Peyer's patch (tissue), 4 donors: ENCODE data around the gene MANF. TPM values are rescaled to one million over a fixed set of nuclear protein-coding genes. Genes with fewer than 3 reads are reported as not detected.
A peak's percentile ranks its signal among the peaks of the same experiment; 100 is the strongest.

Experiments used
- DNase-seq, 3 donors: peaks; one replicate each; pipeline ENCODE4 v3.0.0-alpha.2; 2017 to 2019
- H3K27ac ChIP-seq, 4 donors: fragments of 200-600 bp; sonication (generic); one replicate each; pipeline ENCODE4 v1.5.1; 2016 to 2019
- H3K27me3 ChIP-seq, 2 donors: fragments of 200-600 bp; sonication (generic); one replicate each; pipeline ENCODE4 v1.5.1; 2019
- H3K36me3 ChIP-seq, 3 donors: fragments of 200-600 bp; sonication (generic); one replicate each; pipeline ENCODE4 v1.5.1; 2016 to 2019
- H3K4me1 ChIP-seq, 4 donors: fragments of 200-600 bp; sonication (generic); one replicate each; pipeline ENCODE4 v1.5.1; 2016 to 2019
- H3K4me3 ChIP-seq, 4 donors: fragments of 200-600 bp; sonication (generic); 1 replicate in 3 of 4; 2 replicates in 1 of 4; pipeline ENCODE4 v1.5.1; 2016 to 2019; ENCODE audit warnings: mild to moderate bottlenecking in 1 of 4
- H3K9me3 ChIP-seq, 4 donors: fragments of 200-600 bp; sonication (generic); one replicate each; pipeline ENCODE4 v1.5.1; 2016 to 2019; ENCODE audit warnings: mild to moderate bottlenecking in 1 of 4
- POLR2A ChIP-seq, 2 donors: fragments of 450-650 bp; IDR thresholded peaks; one replicate each; pipeline ENCODE4 v1.5.1; 2017; ENCODE audit warnings: antibody characterized with exemption in 2 of 2, mild to moderate bottlenecking in 2 of 2, moderate library complexity in 2 of 2
- total RNA-seq, 4 donors: library from RNA; depleted of rRNA; stranded (reverse); fragments of >200 nt; gene quantifications; one replicate each; pipeline ENCODE4 v1.1.0, GENCODE V29; 2016
- TF ChIP-seq, protein P1 (sequence below), 6 experiments: fragments of 450-650 bp in 4 of 6; fragments of 200-600 bp in 2 of 6; sonication (generic) in 1 of 6; IDR thresholded peaks; one replicate each; pipeline ENCODE4 v1.5.1; 2017 to 2019; ENCODE audit warnings: antibody characterized with exemption in 6 of 6, mild to moderate bottlenecking in 3 of 6, moderate library complexity in 1 of 6

MANF gene
- total RNA-seq, 4 donors from 2014 or later, result 18.2 to 52.7 (median 26.4) TPM

- H3K4me3 ChIP-seq, result no peak overlapping the region
- H3K27me3 ChIP-seq, result no peaks in the 10 kb centered on the region
- H3K4me1 ChIP-seq, result no peaks in the 10 kb centered on the region
- H3K27ac ChIP-seq, result no peak overlapping the region
- H3K9me3 ChIP-seq, result no peaks in the 10 kb centered on the region
- no peak for TF ChIP-seq POLR2A (IDR thresholded peaks at IDR 0.05)
- TF ChIP-seq, protein P1, sequence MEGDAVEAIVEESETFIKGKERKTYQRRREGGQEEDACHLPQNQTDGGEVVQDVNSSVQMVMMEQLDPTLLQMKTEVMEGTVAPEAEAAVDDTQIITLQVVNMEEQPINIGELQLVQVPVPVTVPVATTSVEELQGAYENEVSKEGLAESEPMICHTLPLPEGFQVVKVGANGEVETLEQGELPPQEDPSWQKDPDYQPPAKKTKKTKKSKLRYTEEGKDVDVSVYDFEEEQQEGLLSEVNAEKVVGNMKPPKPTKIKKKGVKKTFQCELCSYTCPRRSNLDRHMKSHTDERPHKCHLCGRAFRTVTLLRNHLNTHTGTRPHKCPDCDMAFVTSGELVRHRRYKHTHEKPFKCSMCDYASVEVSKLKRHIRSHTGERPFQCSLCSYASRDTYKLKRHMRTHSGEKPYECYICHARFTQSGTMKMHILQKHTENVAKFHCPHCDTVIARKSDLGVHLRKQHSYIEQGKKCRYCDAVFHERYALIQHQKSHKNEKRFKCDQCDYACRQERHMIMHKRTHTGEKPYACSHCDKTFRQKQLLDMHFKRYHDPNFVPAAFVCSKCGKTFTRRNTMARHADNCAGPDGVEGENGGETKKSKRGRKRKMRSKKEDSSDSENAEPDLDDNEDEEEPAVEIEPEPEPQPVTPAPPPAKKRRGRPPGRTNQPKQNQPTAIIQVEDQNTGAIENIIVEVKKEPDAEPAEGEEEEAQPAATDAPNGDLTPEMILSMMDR (IDR thresholded peaks at IDR 0.05), result no peak
- no peak for DNase-seq
- H3K36me3 ChIP-seq, result no peaks in the 10 kb centered on the region
Measured at GRCh38 chr3:51354172-51354571, 30.9 kb upstream of the MANF start.

DNA sequence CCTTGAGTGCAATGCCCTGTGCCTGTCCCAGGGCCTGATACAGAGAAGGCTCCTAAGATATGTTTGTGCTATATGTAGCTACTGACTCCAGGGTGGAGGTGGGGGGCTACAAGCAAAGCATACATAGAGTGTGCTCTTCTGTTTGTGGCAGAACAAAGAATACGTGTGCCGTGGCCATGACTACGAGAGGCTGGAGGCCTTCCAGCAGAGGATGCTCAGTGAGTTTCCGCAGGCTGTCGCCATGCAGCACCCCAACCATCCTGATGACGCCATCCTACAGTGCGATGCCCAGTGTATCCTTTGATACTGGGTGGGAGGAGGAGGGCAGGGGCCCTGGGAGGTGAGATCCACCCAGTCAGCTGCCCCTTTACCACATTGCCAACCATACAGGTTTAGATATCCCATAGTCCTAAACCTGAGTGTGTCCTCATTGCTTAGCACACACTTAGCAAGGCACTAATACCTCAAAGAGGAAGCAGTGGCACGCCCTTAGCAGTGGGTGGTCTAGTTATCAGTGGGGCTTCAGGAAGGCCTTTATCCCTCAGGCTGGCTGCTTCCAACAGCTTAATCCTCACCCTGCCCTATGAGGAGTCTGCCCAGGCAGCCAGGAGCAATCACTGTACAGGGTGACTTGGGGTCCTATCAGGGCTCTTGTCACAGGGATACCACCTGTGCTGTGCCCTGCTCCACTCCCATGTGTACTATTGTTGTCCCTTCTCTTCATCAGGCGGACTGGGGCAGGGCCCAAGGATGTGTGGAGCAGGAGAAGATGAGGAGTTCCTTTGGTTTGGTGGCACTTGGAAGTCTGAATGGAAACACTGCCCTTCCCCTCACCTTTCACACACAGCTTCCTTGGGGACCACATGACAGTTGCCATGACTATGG lies 30.1 kb upstream of the MANF start:
- Histone ChIP-seq H3K36me3 (no peaks in the 10 kb centered on the region), H3K27ac (no peak overlapping the region), H3K4me1 (no peaks in the 10 kb centered on the region), H3K27me3 (no peaks in the 10 kb centered on the region), H3K9me3 (no peaks in the 10 kb centered on the region), H3K4me3 (no peak overlapping the region)
- DNase-seq, result peak in 1 of 3 donors; percentile 10
- TF ChIP-seq, protein P1 (IDR thresholded peaks at IDR 0.05), result no peak
- no peak for TF ChIP-seq POLR2A (IDR thresholded peaks at IDR 0.05)

GRCh38 chr3:51355891-51356578 lies 29.1 kb upstream of the MANF start:
- H3K4me3 ChIP-seq, result no peak overlapping the region
- H3K36me3 ChIP-seq, result no peaks in the 10 kb centered on the region
- DNase-seq, result peak in 1 of 3 donors; percentile 17
- no peaks in the 10 kb centered on the region for H3K27me3 ChIP-seq
- TF ChIP-seq, protein P1 (IDR thresholded peaks at IDR 0.05), result no peak
- TF ChIP-seq POLR2A (IDR thresholded peaks at IDR 0.05), result no peak
- no peaks in the 10 kb centered on the region for H3K4me1 ChIP-seq
- H3K27ac ChIP-seq, result no peak overlapping the region
- H3K9me3 ChIP-seq, result no peaks in the 10 kb centered on the region

GRCh38 chr3:51357856-51358255 lies 27.2 kb upstream of the MANF start:
- H3K36me3 ChIP-seq, result no peaks in the 10 kb centered on the region
- no peak overlapping the region for H3K4me3 ChIP-seq
- no peaks in the 10 kb centered on the region for H3K9me3 ChIP-seq
- H3K27ac ChIP-seq, result no peak overlapping the region
- peak in 1 of 3 donors; percentile 14 for DNase-seq
- no peaks in the 10 kb centered on the region for H3K27me3 ChIP-seq
- no peak for TF ChIP-seq POLR2A (IDR thresholded peaks at IDR 0.05)
- TF ChIP-seq, protein P1 (IDR thresholded peaks at IDR 0.05), result no peak
- no peaks in the 10 kb centered on the region for H3K4me1 ChIP-seq

DNA sequence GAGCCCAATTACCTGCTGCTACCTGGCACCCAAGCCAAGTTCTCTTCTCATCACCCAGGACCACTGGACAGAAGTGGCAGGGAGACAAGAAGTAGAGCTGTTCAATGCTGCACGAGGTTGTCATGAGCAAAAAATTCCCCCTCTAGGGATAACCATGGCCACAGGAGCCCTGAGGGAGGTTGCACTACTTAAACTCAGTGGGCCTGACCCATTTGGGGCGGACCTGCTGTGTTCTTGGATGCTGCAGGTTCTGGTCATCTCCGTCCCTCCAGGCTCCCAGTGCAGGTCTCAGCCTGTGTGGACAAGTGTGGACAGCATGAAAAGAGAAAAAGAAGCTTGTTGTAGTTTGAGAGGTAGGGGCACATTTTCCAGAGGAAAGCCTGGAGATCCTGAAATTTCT lies 26.1 kb upstream of the MANF start:
- H3K4me3 ChIP-seq, result no peak overlapping the region
- no peak overlapping the region for H3K27ac ChIP-seq
- TF ChIP-seq, protein P1 (IDR thresholded peaks at IDR 0.05), result no peak
- TF ChIP-seq POLR2A (IDR thresholded peaks at IDR 0.05), result no peak
- H3K36me3 ChIP-seq, result no peaks in the 10 kb centered on the region
- no peaks in the 10 kb centered on the region for H3K4me1 ChIP-seq
- no peaks in the 10 kb centered on the region for H3K9me3 ChIP-seq
- DNase-seq, result no peak
- no peaks in the 10 kb centered on the region for H3K27me3 ChIP-seq
